Left colon (tissue), 2 donors: ENCODE measurements around the gene TYMP. TPM values are rescaled to one million over a fixed set of nuclear protein-coding genes. Genes with fewer than 3 reads are reported as not detected.
A peak's percentile ranks its signal among the peaks of the same experiment; 100 is the strongest.
"Not testable (repeated sequence)": the region's sequence is repeated elsewhere in the genome, so short reads cannot be mapped to it uniquely, and the experiment has no call there.

ENCODE experiments used
- ATAC-seq: fragments of 200-7000 bp; cut with Tn5 transposase; one replicate; pipeline ENCODE4 v1.9.1; 2020; ENCODE audit warnings: mild to moderate bottlenecking, moderate library complexity
- DNase-seq, 2 donors: peaks; one replicate each; pipeline ENCODE4 v3.0.0-alpha.2; 2020
- intact Hi-C, 2 donors: fragments of 100-400 bp; cut with DNase I in 1 of 2; cut with micrococcal nuclease in 1 of 2; formaldehyde crosslinking; loops; one replicate each; pipeline versions ENCODE4 v1.11.2 to v1.14.0; 2022; cut with DNase I, micrococcal nuclease
- total RNA-seq, 2 donors: library from RNA; stranded (reverse); fragmentation: NEBNext Ultra II Directional; extraction: Animal tissue kit (Norgen Biotek cat#: 25700); gene quantifications; one replicate each; pipeline ENCODE4 v1.2.1, GENCODE V29; 2021
- donor health status: DM: no; HTN: no; CAD: no.
- donor health status: DM: yes; HTN: yes; CAD: no.

The TYMP gene
- total RNA-seq, 2 donors from 2014 or later: 32.0 to 33.0 TPM

DNA sequence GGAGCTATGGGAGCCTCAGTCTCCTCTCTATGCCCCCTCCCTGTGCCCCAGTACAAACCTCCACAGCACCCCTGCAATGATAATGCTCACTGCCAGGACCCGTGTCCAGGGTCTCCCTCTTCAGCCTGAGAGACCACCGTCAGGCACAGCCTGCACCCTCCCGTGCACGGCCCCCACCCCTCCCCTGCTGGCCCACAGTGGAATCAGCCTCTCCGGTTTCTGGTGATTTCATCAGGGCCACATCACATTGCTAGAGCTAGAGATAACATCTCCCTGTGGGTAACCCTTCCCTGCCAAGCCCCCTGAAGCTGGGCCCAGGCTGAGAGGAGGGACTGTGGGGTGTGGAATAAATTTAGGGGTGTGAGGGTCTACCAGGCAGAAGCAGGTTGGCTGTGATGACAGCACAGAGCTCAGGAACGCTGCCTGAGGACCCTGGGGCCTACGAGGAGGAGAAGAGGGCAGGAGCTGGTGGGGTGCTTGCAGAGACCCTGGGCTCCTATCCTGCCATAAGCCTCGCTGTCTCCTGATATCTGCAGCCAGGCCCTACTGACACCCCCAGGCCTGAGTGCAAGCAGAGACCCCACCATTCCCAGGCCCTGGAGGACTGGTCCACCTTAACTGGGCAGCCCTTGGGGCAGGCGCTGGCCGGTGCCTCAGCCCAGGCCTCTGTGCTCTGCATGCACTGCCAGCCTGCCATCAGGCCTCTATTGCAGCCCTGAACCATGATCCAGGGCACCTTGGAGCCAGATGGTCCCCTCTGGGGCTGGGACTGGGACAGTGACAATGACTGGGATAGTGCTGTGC lies 15.9 kb upstream of the TYMP start, which contains the start of gene KLHDC7B:
KLHDC7B (plus strand) TSS at position 378 of the 804 bp plus-strand sequence; CDS start at position 723, 345 bp downstream.
- ATAC-seq (no peak), DNase-seq (peak in 1 of 2 donors; percentile 29)
- intact Hi-C loops: no loop called here

DNA sequence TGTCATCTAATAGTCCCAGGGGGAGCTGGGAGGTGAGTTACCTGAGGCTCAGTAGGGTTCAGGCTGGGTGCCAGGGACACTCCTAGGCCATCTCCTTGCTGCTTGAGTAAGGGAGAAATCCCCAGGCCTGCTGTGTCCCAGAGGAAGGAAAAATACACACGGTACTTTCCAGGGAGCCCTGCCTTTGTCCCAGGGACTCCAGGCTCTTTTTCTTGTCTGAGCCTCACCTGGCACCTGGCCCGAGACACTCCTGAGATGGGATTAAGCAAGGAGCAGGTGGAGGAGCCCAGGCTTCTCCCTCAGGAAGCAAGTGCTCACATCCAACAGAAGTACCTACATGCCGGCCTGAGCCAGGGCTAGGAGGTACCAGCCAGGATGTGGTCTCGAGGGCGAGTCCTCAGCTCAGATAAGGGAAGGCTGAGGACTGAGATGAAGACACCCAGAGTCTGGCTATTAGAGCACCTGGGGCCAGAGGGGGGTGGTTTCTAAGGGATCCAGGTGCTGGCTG lies 15.0 kb upstream of the TYMP start:
- ATAC-seq (peak; percentile 40), DNase-seq (peak; percentile 59 to 70)
- intact Hi-C loops: no loop called here

DNA sequence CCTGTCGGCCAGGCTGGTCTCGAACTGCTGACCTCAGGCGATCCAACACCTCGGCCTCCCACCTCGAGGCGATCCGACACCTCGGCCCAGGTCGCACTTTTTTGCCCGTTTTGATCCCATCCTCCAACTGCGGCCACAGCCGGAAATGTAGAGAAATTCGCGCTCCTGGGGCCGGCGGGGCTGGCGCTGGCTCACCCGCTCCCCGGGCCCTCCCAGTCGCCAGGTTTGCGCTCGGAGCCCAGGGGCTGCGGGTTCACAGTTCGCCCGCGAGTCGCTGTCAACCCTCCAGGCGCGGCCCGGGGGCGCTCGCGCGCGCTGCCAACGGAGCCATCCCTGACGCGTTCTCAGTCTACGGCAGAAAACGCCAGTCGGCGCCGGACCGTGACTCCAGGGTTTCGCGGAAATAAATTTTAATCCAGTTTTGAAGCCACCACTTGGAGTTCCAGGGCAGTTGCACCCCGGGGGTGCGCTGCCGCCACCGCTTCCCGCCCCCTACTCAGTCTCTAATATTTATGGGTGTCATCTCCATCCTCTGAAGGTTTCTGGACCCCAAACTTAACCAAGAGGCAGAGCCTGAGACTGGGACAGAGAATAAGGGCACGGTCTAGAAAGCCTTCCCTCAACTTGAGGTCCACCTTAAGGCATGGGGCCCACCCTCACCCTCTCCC lies 14.4 kb upstream of the TYMP start:
- ATAC-seq: peak; percentile 77
- intact Hi-C loops: no loop called here
- DNase-seq: peak; percentile 83 to 92

DNA sequence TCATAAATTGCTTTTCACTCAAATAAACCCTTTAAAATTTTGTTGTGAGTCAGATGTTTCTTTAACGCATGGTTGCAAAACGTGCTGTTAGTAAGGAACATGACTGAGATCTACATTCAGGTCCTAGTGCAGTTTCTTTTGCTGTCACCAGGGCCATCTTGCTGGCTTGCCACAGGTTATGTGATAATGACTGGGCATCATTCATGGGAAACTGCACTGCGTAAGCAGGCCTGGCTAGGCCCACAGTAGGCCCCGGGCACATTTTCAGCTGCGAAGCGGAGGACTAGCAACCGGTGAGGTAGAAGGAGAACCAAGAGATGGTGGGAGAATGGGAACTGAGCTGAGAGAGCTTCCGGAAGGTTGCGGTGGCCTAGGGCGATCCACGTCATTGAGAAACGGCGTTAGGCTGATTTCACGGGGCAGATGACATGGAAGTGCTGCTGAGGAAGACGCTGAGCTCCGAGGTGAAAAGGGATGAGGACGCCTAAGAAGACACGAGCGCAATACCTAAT lies 12.7 kb upstream of the TYMP start:
- DNase-seq: peak in 1 of 2 donors; percentile 39
- ATAC-seq: no peak
- intact Hi-C loops: no loop called here

DNA sequence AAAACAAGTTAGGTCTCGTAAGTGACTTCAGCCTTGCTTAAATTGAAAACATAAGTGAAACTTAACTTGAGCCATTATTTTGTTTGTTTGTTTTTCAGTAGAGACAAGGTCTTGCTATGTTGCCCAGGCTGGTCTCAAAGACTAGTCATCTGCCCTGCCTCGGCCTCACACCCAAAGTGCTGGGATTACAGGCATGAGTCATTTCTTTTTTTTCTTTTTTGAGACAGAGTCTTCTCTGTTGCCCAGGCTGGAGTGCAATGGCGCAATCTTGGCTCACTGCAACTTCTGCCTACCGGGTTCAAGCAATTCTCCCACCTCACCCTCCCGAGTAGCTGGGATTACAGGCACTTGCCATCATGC lies 11.8 kb upstream of the TYMP start:
- DNase-seq (peak in 1 of 2 donors; percentile 47), ATAC-seq (peak; percentile 9)
- intact Hi-C loops: not testable (repeated sequence)

DNA sequence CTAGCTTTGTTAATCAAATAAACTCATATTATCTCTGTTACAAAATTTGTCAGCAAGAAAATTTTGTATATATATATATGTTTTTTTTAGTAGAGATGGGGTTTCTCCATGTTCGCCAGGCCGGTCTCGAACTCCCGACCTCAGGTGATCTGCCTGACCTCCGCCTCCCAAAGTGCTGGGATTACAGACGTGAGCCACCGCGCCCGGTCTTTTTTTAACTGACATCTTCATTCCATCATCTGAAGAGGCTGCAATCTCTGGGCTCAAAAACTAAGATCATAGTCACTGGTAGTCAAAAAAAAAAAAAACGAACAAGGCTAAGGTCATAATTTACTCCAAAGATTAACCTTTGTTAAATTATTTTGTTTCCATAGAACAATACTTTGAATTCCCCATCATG lies 10.6 kb upstream of the TYMP start:
- no peak for ATAC-seq
- intact Hi-C loops: no loop called here
- DNase-seq: no peak

DNA sequence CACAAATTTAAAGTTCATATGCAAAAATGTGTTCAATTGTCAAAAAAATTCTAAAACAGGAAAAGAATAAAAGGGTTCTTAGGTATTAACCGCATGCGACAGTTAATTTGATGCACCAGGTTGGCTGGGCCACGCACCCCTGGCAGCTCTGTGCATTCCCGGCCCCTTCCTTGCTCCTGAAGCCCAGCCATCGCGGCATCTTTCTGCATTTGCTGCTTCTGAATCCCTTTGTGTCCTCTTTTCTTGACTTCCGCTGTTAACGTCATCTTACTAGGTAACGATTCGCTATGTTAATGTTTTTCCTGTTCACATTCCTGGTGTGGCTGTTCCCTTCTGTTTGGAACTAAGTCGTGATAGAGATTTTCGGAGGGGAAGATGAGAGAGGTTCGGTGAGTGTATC lies 8.0 kb upstream of the TYMP start:
- ATAC-seq (no peak), DNase-seq (no peak)
- intact Hi-C loops: no loop called here

DNA sequence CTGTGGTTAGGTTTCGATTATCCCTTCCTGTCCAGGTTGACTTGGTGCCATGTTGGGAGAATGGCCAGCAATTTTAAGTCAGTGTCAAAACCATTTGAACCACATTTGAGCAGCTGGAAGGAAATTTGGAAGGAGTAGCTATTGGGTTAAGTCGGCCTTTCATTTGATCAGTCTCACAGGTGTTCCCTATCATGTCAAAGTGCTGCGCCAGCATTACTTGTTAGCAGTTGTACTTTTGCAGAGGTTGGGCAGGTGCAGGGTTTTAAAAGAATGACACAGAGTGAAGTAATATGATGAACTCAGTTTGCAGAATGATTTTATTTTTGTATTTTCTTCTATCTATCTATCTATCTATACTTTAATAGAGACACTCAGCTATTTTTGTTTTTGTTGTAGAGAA lies 6.4 kb upstream of the TYMP start:
- ATAC-seq (no peak), DNase-seq (no peak)
- intact Hi-C loops: no loop called here

DNA sequence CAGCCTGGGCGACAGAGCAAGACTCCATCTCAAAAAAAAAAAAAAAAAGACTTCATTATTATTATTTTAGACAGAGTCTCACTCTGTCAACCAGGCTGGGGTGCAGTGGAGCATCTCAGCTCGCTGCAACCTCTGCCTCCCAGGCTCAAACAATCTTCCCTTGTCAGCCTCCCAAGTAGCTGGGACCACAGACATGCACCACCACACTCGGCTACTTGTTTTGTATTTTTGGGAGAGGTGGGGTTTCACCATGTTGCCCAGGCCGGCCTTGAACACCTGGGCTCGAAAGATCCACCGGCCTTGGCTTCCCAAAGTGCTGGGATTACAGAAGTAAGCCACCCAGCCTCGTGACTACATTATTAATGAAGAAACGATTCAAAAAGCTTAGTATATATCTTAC lies 5.3 kb upstream of the TYMP start:
- no peak for DNase-seq
- no peak for ATAC-seq
- intact Hi-C loops: no loop called here

DNA sequence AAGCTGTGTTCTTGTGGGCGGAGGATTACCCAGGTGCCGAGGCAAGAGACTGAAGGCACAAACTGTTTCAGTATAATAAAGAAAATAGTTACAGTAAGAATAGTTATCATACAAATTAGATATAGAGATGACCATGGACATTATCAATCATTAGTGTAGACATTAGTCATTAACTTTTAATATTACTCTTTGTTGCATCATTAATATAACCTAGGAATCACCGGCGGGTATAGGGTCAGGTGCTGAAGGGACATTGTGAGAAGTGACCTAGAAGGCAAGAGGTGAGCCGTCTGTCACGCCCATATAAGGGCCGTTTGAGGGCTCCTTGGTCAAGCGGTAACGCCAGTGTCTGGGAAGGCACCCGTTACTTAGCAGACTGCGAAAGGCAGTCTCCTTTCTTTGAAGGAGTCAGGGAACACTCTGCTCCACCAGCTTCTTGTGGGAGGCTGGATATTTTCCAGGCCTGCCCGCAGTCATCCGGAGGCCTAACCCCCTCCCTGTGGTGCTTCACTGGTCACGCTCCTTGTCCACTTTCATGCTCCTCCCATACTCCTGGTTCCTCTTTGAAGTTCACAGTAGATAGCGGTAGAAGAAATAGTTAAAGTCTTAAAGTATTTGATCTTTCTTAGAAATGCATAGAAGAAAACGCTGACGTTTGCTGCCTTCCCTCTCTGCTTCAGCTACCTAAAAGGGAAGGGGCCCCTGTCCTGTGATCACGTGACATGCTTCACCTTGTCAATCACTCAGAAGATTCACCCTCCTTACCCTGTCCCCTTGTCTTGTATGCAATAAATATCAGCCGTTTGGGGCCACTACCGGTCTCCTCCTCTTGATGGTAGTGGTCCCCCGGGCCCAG lies 4.3 kb upstream of the TYMP start:
- ATAC-seq, intact Hi-C loops, DNase-seq: not testable (repeated sequence)

DNA sequence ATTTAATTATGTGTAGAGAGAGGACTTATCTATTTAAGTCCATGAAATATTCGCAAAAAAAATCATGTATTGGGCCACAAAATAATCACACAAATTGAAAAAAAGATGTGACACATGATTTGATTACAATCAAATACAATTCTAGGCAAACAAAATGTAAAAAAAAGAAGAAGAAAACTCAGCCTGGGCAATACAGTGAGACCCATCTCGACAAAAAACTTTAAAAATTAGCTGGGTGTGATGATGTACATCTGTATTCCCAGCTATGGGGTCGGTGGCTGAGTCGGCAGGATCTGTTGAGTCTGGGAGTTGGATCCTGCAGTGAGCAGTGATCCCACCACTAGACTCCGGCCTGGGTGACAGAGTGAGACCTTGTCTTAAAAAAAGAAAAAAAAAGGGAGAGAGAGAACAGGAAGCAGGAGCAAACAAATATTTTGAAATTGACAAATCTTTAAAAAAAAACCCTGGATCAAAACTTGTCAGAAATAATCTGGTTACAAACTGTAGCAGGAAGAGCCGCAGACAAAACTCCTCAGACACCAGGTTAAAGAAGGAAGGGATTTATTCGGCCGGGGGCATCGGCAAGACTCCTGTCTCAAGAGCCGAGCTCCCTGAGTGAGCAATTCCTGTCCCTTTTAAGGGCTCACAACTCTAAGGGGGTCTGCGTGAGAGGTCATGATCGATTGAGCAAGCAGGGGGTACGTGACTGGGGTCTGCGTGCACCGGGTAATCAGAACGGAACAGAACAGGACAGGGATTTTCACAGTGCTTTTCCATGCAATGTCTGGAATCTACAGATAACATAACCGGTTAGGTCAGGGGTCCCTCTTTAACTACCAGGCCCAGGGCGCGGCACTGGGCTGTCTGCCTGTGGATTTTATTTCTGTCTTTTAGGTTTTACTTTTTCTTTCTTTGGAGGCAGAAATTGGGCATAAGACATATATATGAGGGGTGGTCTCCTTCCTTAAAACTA lies 3.3 kb upstream of the TYMP start:
- DNase-seq (no peak), ATAC-seq (no peak)
- intact Hi-C loops: no loop called here

DNA sequence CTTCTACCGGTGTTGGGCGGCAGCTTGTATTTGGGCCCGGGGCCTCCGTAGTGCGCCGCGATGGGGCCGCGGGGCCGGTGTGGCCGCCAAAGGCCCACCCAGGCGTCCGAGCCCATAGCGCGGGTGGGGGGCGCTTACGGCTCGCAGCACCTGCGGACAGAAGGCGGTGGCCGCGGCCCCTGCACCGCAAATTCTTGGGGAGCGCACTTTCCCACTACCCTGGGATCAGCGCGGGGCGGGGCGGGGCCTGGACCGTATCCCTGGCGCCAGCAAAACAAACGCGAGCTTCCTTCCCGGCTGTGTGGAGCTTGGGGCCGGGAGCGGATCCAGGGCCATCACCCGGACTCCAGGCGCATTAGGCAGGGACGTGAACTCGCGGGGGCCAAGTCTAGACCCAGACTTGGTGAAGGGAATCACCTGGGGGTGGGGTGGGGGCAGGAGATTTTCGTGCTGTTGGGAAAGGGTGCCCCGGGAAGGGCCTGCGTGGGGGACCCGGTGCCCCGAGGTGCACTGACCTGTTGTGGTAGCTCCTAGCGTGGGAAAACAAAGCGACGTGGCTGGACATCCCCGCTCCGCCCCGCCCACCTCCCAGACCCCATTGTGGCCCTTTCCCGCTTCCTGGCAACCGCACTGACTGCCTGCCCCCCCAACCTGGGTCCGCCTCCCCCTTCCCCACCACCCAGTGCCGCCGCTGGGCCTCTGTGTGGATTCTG lies 2.3 kb upstream of the TYMP start:
- intact Hi-C loops: no loop called here
- peak; percentile 42 for ATAC-seq
- DNase-seq: peak; percentile 79 to 86

DNA sequence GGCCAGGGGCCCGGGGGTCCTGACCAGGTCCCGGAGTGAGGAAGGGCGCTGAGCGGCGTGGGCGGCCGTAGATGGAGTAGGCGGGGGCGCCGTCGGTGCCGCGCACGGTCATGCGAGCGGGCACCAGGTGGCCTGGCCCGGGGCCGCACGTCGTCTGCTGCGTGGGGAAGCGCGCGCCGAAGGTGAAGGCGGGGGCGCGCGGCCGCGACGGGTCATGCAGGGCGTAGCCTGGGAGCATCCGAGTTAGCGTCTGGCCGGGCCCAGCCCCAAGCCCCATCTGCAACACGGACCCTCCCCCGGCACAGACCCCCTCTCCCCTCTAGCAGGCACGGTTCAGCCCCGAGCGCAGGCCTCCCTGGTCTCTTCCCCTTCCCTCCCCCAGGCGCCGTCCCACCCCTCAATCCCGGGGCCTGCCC lies 1.7 kb upstream of the TYMP start:
- ATAC-seq: peak; percentile 44
- intact Hi-C loops: no loop called here
- DNase-seq: peak; percentile 64 to 78

DNA sequence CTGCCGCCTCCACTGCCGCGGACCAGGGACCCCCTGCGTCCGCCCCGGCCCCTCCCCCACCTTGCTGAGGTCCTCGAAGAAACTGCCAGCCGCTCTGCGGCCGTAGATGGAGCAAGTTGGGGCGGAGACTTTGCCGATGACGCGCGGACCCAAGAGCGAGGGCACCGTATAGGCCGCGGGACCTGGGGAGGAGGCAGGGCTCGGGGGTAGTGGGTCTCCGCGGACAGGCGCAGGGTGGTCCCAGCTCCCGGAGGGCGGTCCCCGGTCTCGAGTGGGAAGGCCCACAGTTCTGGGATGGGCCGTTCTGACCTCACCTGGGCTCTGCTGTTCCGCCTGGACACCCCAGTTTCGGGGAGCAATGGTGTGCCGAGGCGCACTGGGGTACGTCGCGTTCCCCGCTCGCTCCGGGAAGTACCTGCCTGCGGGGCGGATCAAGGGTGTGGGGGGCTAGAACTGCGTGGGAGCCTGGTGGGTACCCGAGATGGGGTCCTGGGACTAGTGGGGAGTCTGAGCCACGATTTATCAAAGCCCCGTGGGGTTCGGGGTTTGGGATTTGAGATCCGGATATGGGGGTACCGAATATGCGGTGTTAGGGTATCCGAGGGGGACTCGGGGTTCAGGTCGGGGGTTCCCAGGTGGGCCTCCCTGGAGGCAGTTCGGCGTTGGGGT lies 1.2 kb upstream of the TYMP start:
- DNase-seq (peak; percentile 92 to 94), ATAC-seq (peak; percentile 59)
- intact Hi-C loops: no loop called here

DNA sequence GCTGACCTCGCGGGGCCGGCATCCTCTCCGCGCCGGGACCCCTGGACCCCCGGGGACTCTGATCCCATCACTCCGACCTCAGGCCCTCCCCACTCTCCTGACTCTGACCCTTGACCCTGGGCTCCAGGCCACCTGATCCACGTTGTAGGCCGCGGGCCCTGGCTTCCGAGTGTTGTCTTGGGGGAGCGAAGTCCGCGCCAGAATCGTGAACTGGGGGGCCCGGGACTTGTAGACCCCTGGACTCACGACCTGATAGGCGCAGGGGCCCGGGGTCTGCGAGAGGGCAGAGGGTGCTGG lies 716 bp upstream of the TYMP start:
- ATAC-seq (peak; percentile 2), DNase-seq (no peak)
- intact Hi-C loops: no loop called here

DNA sequence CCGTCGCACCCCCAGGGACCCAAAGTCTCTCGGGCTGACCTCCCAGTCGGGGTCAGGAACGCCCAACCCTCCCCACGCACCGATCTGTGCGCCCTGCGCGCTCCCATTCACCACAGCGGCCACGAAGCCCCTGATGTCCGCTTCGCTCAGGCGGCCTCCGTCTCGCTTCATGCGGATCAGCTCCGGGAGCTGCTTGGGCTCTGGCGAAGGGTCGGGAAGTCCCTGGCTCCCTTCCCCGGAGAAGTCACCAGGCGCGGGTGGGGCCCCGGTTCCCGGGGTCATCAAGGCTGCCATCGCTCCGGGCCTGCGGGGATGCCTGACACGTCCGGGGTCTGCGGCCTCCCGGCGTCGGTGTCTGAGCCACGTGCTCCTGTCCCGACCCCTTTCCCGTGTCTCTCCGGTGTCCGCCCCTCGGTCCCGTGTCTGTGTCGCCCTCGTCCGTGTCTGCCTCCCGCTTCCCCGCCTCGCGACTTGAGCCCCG lies 356 bp downstream of the TYMP start:
- DNase-seq (peak in 1 of 2 donors; percentile 49), ATAC-seq (no peak)
- intact Hi-C loops: no loop called here
